Fibroblast of lung (primary cell): ENCODE results near the gene DSTYK. TPM values are rescaled to one million over a fixed set of nuclear protein-coding genes. Genes with fewer than 3 reads are reported as not detected.

Source experiments
- DNase-seq, 2 donors: peaks; one replicate each; pipeline versions ENCODE4 v3.0.0 to v3.0.0-alpha.2; 2010; ENCODE audit warnings: low read depth in 2 of 2
- H2AFZ ChIP-seq: 2 replicates; pipeline ENCODE4 v1.5.1; 2012; ENCODE audit warnings: low read length, control low read depth, inconsistent platforms
- H3K27ac ChIP-seq: 2 replicates; pipeline ENCODE4 v1.5.1; 2011; ENCODE audit warnings: low read length, control low read depth; ENCODE audit not compliant: insufficient read depth
- H3K27me3 ChIP-seq: 2 replicates; pipeline ENCODE4 v1.5.1; 2011; ENCODE audit warnings: mild to moderate bottlenecking, low read length; ENCODE audit not compliant: control insufficient read depth, insufficient read depth
- H3K36me3 ChIP-seq: 2 replicates; pipeline ENCODE4 v1.5.1; 2011; ENCODE audit warnings: low read length; ENCODE audit not compliant: control insufficient read depth, insufficient read depth
- H3K4me1 ChIP-seq: 2 replicates; pipeline ENCODE4 v1.5.1; 2011; ENCODE audit warnings: low read length; ENCODE audit not compliant: control insufficient read depth, insufficient read depth; ENCODE audit errors: extremely low read depth
- H3K4me2 ChIP-seq: 2 replicates; pipeline ENCODE4 v1.5.1; 2011; ENCODE audit warnings: low read length, control low read depth; ENCODE audit not compliant: insufficient read depth; ENCODE audit errors: extremely low read depth
- H3K4me3 ChIP-seq, 4 experiments: fragments of 200-600 bp in 1 of 4; sonication (generic) in 1 of 4; replicated peaks in 1 of 4; 2 replicates each; pipeline ENCODE4 v1.5.1; 2011 to 2016; ENCODE audit warnings: low read length in 4 of 4, low read depth in 3 of 4, mild to moderate bottlenecking in 3 of 4, control low read depth in 2 of 4, inconsistent platforms in 1 of 4, mixed read lengths in 1 of 4; ENCODE audit not compliant: insufficient read depth in 1 of 4; ENCODE audit errors: control extremely low read depth in 1 of 4
- H3K79me2 ChIP-seq: 2 replicates; pipeline ENCODE4 v1.5.1; 2012; ENCODE audit warnings: mild to moderate bottlenecking, low read length, inconsistent platforms; ENCODE audit not compliant: control insufficient read depth, insufficient read depth
- H3K9ac ChIP-seq: 2 replicates; pipeline ENCODE4 v1.5.1; 2011; ENCODE audit warnings: mild to moderate bottlenecking, low read length, control low read depth; ENCODE audit not compliant: insufficient read depth
- H3K9me3 ChIP-seq: 2 replicates; pipeline ENCODE4 v1.5.1; 2012; ENCODE audit warnings: low read depth, low read length; ENCODE audit not compliant: control insufficient read depth, insufficient read depth
- H4K20me1 ChIP-seq: 2 replicates; pipeline ENCODE4 v1.5.1; 2011; ENCODE audit warnings: low read length; ENCODE audit not compliant: control insufficient read depth, insufficient read depth; ENCODE audit errors: extremely low read depth
- EZH2 ChIP-seq: IDR thresholded peaks from 2 replicates; pipeline ENCODE4 v1.5.1; 2012; ENCODE audit warnings: low read length, control low read depth, mild to moderate bottlenecking; ENCODE audit errors: missing control alignments
- polyA plus RNA-seq, 2 donors: library from polyadenylated mRNA; depleted of rRNA in 1 of 2; stranded (reverse) in 1 of 2; unstranded in 1 of 2; fragments of >200 nt; gene quantifications; 2 replicates each; pipeline ENCODE4 v1.2.1, GENCODE V29; 2011 to 2012; ENCODE audit warnings: missing spikeins in 1 of 2
- total RNA-seq: library from RNA; depleted of rRNA; stranded (reverse); fragments of >200 nt; gene quantifications from 2 replicates; pipeline ENCODE4 v1.2.1, GENCODE V29; 2014
- TF ChIP-seq, protein P1 (sequence below), 2 donors: IDR thresholded peaks in 1 of 2; conservative IDR thresholded peaks in 1 of 2; 1 replicate in 1 of 2; 2 replicates in 1 of 2; pipeline ENCODE4 v1.5.1; 2011 to 2012; ENCODE audit warnings: low read length in 2 of 2, control low read depth in 1 of 2, inconsistent platforms in 1 of 2, low read depth in 1 of 2, mild to moderate bottlenecking in 1 of 2

Gene DSTYK
- total and polyA plus RNA-seq, 2 donors (not counting 1 experiment from before 2014, with no cell fraction given): 24.5 to 42.6 TPM

- Histone ChIP-seq H3K4me2 (no peak overlapping the region), H3K27ac (no peak overlapping the region), H3K27me3 (no peaks in the 10 kb centered on the region), H3K4me3 (no peak overlapping the region), H3K9ac (no peak overlapping the region), H3K9me3 (no peaks in the 10 kb centered on the region), H3K36me3 (peaks cover 2% of the 10 kb centered on the region), H3K79me2 (peaks cover 59% of the 10 kb centered on the region), H4K20me1 (no peaks in the 10 kb centered on the region), H3K4me1 (no peaks in the 10 kb centered on the region), H2AFZ (no peak overlapping the region)
- no peak for DNase-seq
- TF ChIP-seq, protein P1, sequence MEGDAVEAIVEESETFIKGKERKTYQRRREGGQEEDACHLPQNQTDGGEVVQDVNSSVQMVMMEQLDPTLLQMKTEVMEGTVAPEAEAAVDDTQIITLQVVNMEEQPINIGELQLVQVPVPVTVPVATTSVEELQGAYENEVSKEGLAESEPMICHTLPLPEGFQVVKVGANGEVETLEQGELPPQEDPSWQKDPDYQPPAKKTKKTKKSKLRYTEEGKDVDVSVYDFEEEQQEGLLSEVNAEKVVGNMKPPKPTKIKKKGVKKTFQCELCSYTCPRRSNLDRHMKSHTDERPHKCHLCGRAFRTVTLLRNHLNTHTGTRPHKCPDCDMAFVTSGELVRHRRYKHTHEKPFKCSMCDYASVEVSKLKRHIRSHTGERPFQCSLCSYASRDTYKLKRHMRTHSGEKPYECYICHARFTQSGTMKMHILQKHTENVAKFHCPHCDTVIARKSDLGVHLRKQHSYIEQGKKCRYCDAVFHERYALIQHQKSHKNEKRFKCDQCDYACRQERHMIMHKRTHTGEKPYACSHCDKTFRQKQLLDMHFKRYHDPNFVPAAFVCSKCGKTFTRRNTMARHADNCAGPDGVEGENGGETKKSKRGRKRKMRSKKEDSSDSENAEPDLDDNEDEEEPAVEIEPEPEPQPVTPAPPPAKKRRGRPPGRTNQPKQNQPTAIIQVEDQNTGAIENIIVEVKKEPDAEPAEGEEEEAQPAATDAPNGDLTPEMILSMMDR (conservative IDR thresholded peaks at IDR 0.05 in 1 of 2, IDR thresholded peaks at IDR 0.05 in 1 of 2; ENCODE audit: low read depth in 1 of 2, low read length in 2 of 2): no peak
- no peak for TF ChIP-seq EZH2
Observed at GRCh38 chr1:205192287-205192686, 19.2 kb downstream of the DSTYK start.

DNA sequence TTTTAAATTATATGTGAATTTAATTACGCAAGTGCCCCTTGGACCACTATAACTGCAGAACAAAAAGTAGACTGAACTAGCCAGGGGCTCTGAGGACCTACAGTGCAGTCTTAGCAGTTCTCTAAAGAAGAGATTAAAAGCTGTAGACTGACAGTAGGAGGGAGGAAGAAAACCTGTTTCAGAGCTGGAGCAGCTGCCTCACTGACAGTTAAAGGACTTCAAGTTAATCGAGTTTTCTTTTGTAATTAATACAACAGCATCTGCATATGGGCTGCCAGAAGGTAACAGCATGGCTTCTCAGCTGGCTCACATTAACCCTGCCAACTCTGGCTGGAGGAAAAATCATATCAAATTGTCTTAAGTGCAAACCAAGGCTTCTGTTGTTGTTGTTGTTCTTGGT lies 19.9 kb downstream of the DSTYK start:
- Histone ChIP-seq H3K9ac (no peak overlapping the region), H3K36me3 (peaks cover 4% of the 10 kb centered on the region), H2AFZ (no peak overlapping the region), H3K9me3 (no peaks in the 10 kb centered on the region), H3K79me2 (peaks cover 57% of the 10 kb centered on the region), H3K27me3 (no peaks in the 10 kb centered on the region), H3K4me1 (no peaks in the 10 kb centered on the region), H3K27ac (no peak overlapping the region), H4K20me1 (no peaks in the 10 kb centered on the region), H3K4me3 (no peak overlapping the region), H3K4me2 (peak overlapping the region; percentile 34)
- no peak for TF ChIP-seq EZH2
- TF ChIP-seq, protein P1 (conservative IDR thresholded peaks at IDR 0.05 in 1 of 2, IDR thresholded peaks at IDR 0.05 in 1 of 2; ENCODE audit: low read depth in 1 of 2, low read length in 2 of 2): no peak
- DNase-seq: no peak

DNA sequence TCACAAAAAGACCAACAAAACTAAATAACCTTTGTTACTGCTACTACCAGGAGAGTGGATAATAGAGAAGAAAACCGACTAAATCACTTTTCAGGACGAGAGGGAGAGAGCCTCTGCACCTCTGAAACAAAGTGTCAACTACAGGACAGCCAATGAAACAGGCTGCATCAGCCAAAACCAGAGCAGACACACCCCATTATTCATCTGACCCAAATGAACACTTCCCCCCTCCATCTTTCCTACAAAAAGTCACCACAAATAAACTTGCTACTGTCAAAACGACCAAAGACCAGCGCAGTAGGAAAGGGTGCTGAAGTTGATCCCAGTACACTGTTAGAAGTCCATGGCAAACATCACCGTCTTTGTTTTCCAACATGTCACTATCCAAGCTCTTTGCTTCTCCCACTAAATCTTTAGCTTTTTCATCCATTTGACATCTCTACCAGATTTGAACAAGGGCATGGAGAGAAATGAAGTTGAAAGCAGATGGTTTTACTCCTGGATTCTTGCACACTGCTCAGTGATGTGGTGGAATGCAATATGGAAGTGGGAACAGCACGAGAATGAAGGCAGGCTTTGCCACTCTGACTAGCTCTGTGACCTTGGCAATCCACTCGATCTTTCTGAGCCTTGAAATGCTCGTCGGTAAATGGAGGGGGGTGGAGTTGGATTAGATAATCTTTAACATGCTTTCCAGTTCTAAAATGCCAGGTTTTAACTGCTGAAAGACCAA lies 20.5 kb downstream of the DSTYK start:
- H3K9ac ChIP-seq: no peak overlapping the region
- H3K4me2 ChIP-seq: peak overlapping the region; percentile 46
- no peaks in the 10 kb centered on the region for H3K4me1 ChIP-seq
- H3K79me2 ChIP-seq: peaks cover 56% of the 10 kb centered on the region
- no peak overlapping the region for H2AFZ ChIP-seq
- H3K9me3 ChIP-seq: no peaks in the 10 kb centered on the region
- DNase-seq: peak; percentile 37 to 50
- no peaks in the 10 kb centered on the region for H4K20me1 ChIP-seq
- no peak for TF ChIP-seq EZH2
- TF ChIP-seq, protein P1 (conservative IDR thresholded peaks at IDR 0.05 in 1 of 2, IDR thresholded peaks at IDR 0.05 in 1 of 2; ENCODE audit: low read depth in 1 of 2, low read length in 2 of 2): no peak
- H3K27me3 ChIP-seq: no peaks in the 10 kb centered on the region
- no peak overlapping the region for H3K27ac ChIP-seq
- peaks cover 4% of the 10 kb centered on the region for H3K36me3 ChIP-seq
- peak overlapping the region in 1 of 4 experiments; percentile 3 for H3K4me3 ChIP-seq
